ENCODE measurements around the gene RAX.

RAX gene

DNA sequence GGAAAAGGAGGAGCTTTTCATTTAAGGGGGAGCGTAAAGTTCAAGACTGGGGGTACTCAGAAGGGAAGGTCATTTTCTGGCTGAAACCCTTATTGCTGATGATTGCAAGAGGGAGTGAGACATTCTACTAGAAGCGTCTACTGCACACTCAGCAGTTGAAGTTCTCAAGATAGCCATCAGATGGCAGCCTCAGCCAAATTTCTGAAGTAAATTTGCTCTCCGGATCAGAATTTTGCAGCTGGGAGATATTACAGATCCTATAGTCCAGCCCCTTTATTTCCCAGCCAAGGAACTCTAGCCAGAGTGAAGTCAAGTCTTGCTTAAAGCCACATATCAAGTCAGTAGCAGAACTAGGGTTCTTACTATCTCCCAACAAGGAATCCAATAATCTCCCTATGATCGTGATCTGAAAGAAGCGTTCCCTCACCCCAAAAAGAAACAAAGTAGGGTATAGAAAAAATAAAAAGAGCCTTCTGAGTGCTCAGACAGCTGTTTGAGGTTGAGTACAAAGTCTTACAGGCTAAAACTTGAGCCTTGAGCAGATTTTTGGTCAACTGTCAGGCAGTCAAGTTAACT is 24.0 kb downstream of the RAX start:
- peak; percentile 99 for ATAC-seq

GRCh38 chr18:59246796-59247195 is 26.5 kb downstream of the RAX start:
- ATAC-seq, result no peak
- TF ChIP-seq BACH2 (CRISPR knock-in tag; IDR thresholded peaks at IDR 0.05; ENCODE audit: borderline replicate concordance) (no peak), RARB (CRISPR knock-in tag; IDR thresholded peaks at IDR 0.05) (no peak), TOX (CRISPR knock-in tag; IDR thresholded peaks at IDR 0.05; ENCODE audit: borderline replicate concordance) (no peak), TSHZ2 (CRISPR knock-in tag; IDR thresholded peaks at IDR 0.05) (no peak), TCF4 (CRISPR knock-in tag; IDR thresholded peaks at IDR 0.05; ENCODE audit: borderline replicate concordance) (no peak), ZNF70 (CRISPR knock-in tag; IDR thresholded peaks at IDR 0.05) (no peak), SNAI2 (CRISPR knock-in tag; IDR thresholded peaks at IDR 0.05) (no peak), ZNF565 (CRISPR knock-in tag; conservative IDR thresholded peaks at IDR 0.05; ENCODE audit: low read depth) (no peak), ZNF8 (CRISPR knock-in tag; IDR thresholded peaks at IDR 0.05) (no peak), CSDC2 (CRISPR knock-in tag; IDR thresholded peaks at IDR 0.05) (no peak), OSR1 (CRISPR knock-in tag; IDR thresholded peaks at IDR 0.05) (no peak), GLIS3 (CRISPR knock-in tag; IDR thresholded peaks at IDR 0.05) (no peak)

More for the DNA sequence above, 24.0 kb downstream of the RAX start:
- TF ChIP-seq RARB (CRISPR knock-in tag; IDR thresholded peaks at IDR 0.05), result no peak
- TF ChIP-seq TSHZ2 (CRISPR knock-in tag; IDR thresholded peaks at IDR 0.05), result no peak
- no peak for TF ChIP-seq ZNF565 (CRISPR knock-in tag; conservative IDR thresholded peaks at IDR 0.05; ENCODE audit: low read depth)
- TF ChIP-seq ZFP3 (CRISPR knock-in tag; IDR thresholded peaks at IDR 0.05), result no peak
- TF ChIP-seq GLIS3 (CRISPR knock-in tag; IDR thresholded peaks at IDR 0.05), result no peak
- TF ChIP-seq OSR1 (CRISPR knock-in tag; IDR thresholded peaks at IDR 0.05), result no peak
- TF ChIP-seq CSDC2 (CRISPR knock-in tag; IDR thresholded peaks at IDR 0.05), result no peak
- TF ChIP-seq ZNF8 (CRISPR knock-in tag; IDR thresholded peaks at IDR 0.05), result no peak
- no peak for TF ChIP-seq ESRRG (CRISPR knock-in tag; IDR thresholded peaks at IDR 0.05)
- no peak for TF ChIP-seq TOX (CRISPR knock-in tag; IDR thresholded peaks at IDR 0.05; ENCODE audit: borderline replicate concordance)
- no peak for TF ChIP-seq ARNTL (CRISPR knock-in tag; IDR thresholded peaks at IDR 0.05; ENCODE audit: borderline replicate concordance, low read depth)
- no peak for TF ChIP-seq ISL1 (CRISPR knock-in tag; IDR thresholded peaks at IDR 0.05)
- no peak for TF ChIP-seq ZFP30 (CRISPR knock-in tag; IDR thresholded peaks at IDR 0.05)
- TF ChIP-seq POU6F1 (CRISPR knock-in tag; IDR thresholded peaks at IDR 0.05; ENCODE audit: borderline replicate concordance, low read depth), result no peak
- no peak for TF ChIP-seq ZC3H10 (CRISPR knock-in tag; IDR thresholded peaks at IDR 0.05)
- no peak for TF ChIP-seq PATZ1 (CRISPR knock-in tag; IDR thresholded peaks at IDR 0.05; ENCODE audit: borderline replicate concordance)
- TF ChIP-seq TCF4 (CRISPR knock-in tag; IDR thresholded peaks at IDR 0.05; ENCODE audit: borderline replicate concordance), result no peak

DNA sequence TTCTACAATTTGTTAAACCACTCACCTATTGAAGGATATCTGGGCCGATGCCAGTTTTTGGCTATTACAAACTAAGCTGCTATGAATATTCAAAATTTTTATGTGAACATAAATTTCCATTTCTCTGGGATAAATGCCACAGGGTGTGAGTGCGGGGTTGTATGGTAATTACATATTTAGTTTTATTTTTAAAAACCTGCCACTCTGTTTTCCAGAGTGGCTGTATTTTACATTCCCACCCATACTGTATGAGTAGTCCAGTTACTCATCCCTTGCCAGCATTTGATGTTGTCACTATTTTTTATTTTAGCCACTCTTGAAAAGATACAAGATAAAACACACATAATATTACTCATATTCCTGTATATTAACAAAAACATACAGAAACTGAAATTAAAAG is 30.3 kb downstream of the RAX start:
- ATAC-seq, result no peak
- TF ChIP-seq CSDC2 (CRISPR knock-in tag; IDR thresholded peaks at IDR 0.05) (no peak), ISL1 (CRISPR knock-in tag; IDR thresholded peaks at IDR 0.05) (no peak), BACH2 (CRISPR knock-in tag; IDR thresholded peaks at IDR 0.05; ENCODE audit: borderline replicate concordance) (no peak), TOX (CRISPR knock-in tag; IDR thresholded peaks at IDR 0.05; ENCODE audit: borderline replicate concordance) (no peak), PATZ1 (CRISPR knock-in tag; IDR thresholded peaks at IDR 0.05; ENCODE audit: borderline replicate concordance) (no peak)
- TF ChIP-seq, protein P1, sequence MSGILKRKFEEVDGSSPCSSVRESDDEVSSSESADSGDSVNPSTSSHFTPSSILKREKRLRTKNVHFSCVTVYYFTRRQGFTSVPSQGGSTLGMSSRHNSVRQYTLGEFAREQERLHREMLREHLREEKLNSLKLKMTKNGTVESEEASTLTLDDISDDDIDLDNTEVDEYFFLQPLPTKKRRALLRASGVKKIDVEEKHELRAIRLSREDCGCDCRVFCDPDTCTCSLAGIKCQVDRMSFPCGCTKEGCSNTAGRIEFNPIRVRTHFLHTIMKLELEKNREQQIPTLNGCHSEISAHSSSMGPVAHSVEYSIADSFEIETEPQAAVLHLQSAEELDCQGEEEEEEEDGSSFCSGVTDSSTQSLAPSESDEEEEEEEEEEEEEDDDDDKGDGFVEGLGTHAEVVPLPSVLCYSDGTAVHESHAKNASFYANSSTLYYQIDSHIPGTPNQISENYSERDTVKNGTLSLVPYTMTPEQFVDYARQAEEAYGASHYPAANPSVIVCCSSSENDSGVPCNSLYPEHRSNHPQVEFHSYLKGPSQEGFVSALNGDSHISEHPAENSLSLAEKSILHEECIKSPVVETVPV (CRISPR knock-in tag; IDR thresholded peaks at IDR 0.05), result no peak
